NCI-H460 (cell line): Measurements from ENCODE around the gene TYW1B. TPM values are rescaled to one million over a fixed set of nuclear protein-coding genes. Genes with fewer than 3 reads are reported as not detected.
"Not testable (repeated sequence)": the region's sequence is repeated elsewhere in the genome, so short reads cannot be mapped to it uniquely, and the experiment has no call there.

Experiments
- DNase-seq: peaks from one replicate; pipeline ENCODE4 v3.0.0-alpha.2; 2016; ENCODE audit warnings: low read depth; ENCODE audit errors: extremely low read depth
- total RNA-seq: library from RNA; depleted of rRNA; stranded (reverse); fragments of >200 nt; shearing (Covaris generic); gene quantifications from 2 replicates; pipeline ENCODE4 v1.2.3, GENCODE V29; 2014

The TYW1B gene
- total RNA-seq, 1 experiment from 2014 or later = 1.2 TPM

DNA sequence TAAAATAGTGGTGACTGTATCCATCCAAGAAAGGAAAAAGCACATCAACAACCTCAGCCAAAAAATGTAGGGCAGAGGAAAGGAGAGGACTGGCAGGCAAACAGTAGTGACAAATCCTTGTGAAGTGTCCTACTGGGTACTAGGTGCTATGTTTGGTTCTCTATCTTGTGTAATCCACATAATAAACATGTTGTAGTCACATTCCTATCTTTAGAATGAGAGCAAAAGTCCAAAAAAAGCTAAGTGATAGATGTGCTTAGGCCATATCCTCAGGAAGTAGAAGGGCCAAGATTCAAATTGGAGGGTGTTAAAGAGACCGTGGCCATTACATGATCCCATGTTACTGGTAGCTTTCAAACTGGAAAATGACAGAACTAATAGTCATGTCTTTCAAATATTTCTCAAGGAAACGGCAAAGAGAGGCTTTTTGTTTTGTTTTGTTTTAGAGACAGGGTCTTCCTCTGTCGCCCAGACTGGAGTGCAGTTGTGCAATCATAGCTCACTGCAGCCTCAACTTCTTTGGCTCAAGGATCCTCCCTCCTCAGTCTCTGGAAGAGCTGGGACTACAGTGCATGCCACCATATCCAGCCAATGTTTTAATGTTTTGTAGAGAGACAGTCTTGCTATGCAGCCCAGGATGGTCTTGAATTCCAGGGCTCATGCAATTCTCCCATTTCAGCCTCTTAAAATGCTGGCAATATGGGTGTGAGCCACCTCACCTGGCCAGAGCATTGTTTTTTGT lies 244.2 kb downstream of the TYW1B start:
- DNase-seq = not testable (repeated sequence)

DNA sequence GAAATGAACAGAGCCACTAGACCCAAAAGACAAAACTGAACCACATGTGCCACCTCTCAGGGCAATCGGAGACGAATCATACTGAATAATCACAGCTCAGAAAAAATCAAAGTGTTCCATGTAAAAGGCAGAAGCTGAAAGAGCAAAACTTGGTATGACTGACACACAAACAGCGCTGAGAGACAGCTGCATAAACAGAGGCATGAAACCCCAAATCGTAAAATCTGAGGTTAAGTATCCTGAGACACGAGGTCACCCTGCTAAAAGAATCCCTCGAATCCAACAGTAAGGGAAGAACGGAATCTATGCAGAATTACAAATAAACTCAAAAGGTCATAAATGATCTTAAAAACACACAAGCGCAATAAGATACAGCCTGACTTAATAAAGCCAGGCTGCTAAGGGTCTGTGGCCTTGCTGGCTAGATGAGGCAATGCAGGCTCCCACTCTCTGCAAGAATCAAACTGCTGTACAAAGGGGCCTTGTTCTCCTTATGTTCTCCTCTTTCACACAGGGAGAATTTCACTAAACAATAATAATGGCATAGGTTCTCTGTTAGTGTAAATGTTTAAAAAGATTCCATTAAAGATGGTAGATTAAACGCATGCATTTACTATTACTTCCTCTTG lies 247.7 kb downstream of the TYW1B start:
- DNase-seq = not testable (repeated sequence)

DNA sequence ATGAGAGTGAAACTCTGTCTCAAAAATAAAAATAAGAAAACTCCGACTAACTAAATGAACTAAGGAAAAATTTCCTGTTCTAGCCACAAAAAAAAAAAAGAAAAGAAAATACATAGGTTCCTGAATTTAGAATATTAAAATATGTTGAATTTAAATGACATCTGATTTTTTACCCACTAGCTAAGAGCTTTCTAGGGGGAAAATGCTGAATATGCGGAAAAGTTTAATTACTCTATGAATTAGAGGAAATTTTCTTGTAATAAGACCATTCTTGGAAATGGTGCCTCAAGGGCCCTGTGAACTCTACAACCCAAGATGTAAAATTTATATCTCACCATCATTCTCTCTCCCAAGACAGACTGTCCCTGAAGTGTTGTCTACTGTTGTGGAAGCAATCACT lies 250.9 kb downstream of the TYW1B start:
- no peak for DNase-seq

DNA sequence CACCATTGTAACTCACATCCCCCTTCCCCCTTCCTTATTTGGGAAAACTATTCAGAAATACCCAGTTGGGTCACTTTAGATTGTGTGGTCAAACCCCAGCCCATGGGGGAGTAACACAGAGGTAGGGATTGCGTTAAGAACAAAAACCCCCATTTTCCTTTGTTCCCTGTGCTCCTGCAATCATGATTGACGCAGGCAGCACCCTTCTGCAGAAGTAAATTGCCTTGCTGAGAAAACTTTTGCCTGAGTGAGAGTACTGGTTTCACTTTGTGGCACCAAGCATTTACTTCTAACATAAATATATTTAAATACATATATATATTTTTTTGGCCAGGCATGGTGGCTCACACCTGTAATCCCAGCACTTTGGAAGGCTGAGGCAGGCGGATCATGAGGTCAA lies 266.0 kb downstream of the TYW1B start:
- DNase-seq = not testable (repeated sequence)

DNA sequence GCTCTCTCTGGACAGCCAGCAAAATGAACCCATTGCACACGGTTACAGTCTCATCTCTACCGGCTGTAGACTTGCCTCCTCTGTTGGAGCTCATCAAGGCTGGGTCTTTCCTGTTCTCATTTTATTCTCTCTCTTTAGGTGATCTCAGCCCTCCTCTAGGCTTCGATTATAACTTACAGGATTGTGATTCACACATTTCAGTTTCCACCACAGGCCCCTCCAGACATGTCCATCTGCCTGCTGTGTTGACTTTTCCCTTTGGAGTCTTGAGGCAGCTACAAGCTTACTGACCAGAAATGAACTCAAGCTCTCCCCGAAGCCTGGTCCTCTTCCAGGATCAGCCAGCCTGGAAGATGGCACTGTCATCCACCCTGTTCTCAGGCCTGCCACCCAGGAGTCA lies 268.5 kb downstream of the TYW1B start:
- not testable (repeated sequence) for DNase-seq

DNA sequence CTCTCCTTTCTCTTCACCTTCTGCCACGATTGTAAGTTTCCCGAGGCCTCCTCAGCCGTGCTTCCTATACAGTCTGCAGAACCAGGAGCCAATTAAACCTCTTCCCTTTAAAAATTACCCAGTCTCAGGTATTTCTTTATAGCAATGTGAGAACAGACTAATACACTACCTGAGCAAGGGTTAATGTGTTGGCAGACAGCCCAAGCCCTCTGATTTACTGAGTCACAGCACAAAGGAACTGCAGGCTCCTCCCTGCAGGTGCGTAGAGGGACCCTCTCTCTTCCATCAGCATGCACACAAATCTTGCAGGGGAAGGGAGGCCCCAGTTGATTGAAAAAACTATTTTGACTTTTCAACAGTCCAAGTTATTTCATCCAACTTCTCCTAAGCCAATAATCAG lies 271.3 kb downstream of the TYW1B start:
- not testable (repeated sequence) for DNase-seq

DNA sequence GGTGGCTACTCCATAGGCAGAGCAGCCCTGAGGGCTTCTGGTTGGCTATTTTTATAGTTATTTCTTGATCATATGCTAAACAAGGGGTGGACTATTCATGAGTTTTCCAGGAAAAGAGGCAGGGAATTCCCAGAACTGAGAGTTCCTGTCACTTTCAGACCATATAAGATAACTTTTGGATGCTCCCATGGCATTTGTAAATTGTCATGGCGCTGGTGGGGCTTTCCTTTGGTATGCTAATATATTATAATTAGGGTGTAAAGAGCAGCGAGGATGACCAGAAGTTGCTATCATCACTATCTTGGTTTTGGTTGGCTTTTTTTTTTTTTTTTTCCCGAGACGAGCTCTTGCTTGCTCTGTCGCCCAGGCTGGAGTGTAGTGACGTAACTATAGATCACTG lies 272.8 kb downstream of the TYW1B start:
- DNase-seq = not testable (repeated sequence)

DNA sequence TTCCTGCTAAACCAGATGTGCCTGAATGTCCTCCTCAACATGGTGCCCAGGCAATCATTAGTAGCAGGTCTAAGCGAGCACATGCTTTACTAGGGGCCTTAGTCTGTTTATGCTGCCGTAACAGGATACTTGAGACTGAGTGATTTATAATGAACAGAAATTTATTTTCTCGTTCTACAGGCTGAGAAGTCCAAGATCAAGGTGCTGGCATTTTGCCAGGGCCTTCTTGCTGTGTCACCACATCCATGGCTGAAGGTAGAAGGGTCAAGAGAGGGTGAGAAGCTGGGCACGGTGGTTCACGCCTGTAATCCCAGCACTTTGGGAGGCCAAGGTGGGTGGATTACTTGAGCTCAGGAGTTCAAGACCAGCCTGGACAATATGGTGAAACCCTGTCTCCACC lies 273.6 kb downstream of the TYW1B start:
- DNase-seq = not testable (repeated sequence)

DNA sequence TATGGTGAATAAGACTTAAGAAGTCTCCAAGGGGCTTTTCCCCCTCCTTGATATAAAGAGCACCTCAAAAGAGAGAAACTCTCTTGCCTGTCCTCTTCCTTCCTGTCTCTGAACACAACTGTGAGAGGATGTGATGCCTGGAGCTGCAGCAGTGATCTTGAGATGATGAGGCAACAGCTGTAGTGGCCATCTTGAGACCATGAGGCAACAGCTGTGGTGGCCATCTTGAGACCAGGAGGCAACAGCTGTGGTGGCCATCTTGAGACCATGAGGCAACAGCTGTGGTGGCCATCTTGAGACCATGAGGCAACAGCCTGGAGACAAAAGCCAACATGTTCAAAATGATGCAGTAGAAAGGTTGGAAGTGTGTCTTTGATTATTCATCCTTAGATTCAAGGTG lies 277.5 kb downstream of the TYW1B start:
- not testable (repeated sequence) for DNase-seq

DNA sequence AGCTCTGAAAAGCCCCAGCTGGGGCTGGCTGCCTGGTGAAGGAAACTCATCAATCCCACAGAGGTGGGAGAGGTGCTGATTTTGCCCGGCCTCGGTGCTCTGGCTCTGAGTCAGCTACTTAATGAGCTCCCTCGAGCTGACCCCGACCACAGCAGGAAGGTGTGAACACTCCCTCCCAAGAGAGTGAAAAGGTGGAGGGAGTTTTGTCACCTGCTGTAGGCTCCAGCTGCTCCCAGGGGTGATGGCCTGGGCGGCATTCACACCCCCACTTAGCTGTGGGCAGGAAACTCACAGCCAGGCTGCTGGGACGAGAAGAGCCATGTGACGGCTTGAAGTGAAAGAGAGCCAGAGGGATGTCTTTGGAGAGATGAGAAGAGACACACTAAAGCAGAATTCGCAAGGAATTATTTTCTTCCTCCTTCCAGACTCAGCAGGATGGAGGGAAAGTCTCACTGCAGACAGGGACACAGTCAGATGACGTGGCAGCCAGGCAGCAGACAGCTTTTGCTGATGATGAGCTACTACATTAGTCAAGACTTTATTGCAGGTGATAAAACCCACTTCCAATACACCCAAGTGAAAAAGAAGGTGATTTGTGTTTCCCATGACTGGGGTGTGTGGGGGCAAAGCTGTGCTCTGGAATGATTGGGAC lies 281.3 kb downstream of the TYW1B start:
- DNase-seq = not testable (repeated sequence)

DNA sequence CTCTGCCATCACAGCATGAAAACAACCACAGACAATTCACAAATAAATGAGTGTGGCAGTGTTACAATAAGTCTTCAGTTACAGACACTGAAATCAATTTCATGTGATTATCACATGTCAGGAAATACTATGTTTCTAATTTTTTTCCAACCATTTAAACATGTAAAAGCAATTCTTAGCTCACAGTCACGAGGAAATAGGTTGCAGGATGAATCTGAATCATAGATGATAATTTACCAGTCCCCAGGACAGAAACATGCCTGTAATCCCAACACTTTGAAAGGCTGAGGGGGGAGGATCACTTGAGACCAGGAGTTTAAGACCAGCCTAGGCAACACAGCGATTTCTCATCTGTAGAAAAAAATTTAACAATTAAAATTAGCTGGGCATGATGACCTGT lies 283.5 kb downstream of the TYW1B start:
- not testable (repeated sequence) for DNase-seq

DNA sequence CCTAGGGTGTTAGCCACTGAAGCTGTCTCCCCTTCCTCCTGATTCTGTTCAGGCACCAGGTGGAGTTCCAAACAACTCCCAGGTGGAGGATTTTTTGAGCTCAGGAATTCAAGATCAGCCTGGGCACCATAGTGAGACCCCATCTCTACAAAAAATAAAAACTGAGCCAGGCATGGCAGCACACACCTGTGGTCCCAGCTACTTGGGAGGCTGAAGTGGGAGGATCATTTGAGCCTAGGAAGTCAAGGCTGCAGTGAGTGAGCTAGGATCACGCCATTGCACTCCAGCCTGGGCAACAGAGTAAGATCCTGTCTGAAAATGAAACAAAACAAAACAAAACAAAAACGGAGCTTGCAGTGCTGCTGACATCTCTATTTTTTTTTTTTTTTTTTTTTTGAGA lies 287.1 kb downstream of the TYW1B start:
- no peak for DNase-seq

DNA sequence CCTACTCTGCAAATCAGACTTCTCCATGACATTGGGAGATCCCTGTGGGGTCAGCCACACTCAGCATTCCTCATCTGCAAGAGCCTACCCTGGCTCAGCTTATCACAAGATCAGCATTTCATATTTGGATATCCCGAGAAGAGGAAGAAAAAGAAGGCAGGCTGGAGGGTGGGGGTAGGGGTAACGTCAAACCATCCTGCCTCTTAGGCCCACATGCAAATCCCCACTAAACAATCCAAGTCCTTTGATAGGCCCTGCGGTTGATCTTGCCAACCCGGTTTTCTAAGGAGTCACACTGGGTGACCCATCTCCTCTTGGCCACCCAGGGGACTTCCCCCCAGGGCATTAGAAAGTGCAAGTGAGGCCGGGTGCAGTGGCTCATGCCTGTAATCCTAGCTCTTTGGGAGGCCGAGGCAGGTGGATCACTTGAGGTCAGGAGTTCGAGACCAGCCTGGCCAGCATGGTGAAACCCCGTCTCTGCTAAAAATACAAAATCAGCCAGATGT lies 287.8 kb downstream of the TYW1B start:
- DNase-seq = no peak

DNA sequence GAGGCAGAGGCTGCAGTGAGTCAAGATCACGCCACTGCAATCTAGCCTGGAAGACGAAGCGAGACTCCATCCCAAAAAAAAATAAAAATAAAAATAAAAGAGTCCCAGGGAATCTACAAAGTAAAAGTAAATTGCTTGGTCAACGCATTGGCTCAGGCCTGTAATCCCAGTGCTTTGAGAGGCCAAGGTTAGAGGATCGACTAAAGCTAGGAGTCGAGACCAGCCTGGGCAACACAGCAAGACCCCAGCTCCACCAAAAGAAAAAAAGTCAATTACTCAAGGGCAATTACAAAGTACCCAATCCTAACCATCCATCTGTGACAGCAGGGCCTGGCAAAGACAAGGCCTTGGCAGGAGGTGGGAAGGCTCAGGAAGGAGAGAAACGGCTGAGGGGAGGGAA lies 288.3 kb downstream of the TYW1B start:
- DNase-seq = no peak

DNA sequence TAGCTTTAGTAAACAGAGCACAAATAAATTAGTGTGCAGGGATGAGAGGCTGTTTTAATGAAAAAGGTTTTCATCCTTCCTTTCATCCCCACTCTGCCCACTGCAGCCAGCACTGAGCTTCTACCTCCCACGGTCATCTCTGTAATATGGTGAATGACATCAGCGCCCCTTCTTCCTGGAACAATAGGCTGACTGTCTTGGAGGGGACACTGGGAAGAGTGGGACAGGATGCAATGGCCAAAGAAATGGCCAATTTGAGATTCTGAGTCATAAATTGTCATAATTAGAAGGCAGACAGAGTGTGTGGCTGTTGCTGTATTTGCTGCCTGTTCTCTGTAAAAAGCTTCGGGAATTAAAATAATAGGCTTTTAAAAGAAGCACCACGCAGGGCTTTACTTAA lies 289.1 kb downstream of the TYW1B start:
- DNase-seq = no peak

DNA sequence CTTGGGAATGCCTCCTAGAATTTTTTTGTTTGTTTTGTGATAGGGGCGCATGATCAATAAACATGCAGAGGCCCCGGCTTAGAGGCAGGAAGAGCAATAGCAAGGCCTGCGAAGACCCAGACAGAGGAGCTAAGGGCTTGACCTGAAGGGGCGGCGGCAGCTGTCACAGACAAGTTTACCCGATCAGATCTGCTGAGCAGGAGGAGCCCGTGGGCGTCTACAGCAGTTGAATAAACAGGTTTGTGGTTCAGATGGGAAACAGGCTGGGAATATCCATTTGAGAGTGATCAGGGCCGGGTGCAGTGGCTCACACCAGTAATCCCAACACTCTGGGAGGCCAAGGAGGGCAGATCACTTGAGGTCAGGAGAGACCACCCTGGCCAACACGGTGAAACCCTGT lies 289.9 kb downstream of the TYW1B start:
- no peak for DNase-seq

DNA sequence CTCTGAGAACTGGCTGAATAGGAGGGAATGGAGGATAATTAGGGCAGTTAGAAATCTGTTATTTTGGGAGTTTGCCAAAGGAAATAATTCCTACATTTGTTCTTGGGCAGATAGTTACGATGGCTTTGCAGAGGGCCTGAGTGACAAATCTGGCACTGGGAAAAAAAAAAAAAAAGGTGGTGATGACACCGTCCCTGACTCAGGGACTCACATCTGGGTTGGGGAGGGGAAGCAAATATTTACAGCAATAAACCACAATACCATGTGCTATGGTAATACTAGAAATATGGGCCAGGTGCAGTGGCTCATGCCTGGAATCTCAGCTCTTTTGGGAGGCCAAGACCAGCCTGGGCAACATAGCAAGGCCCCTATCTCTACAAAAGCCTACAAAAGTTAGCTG lies 292.0 kb downstream of the TYW1B start:
- not testable (repeated sequence) for DNase-seq

DNA sequence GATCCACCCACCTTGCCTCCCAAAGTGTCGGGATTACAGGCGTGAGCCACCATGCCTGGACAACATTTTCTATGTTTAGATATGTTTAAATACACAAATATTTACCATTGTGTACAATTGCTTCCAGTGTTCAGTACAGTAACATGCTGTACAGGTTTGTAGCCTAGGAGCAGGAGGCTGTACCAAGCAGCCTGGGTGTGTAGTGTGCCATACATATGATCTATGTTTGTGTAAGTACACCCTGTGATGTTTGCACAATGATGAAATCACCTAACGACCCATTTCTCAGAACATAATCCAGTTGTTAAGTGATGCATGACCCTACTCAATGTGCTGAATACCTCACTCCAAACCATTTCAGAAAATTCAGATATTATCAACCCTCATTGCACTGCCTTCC lies 297.0 kb downstream of the TYW1B start:
- not testable (repeated sequence) for DNase-seq
